ENCODE data around the gene SPEM1.
"Not testable (repeated sequence)": the region's sequence is repeated elsewhere in the genome, so short reads cannot be mapped to it uniquely, and the experiment has no call there.

SPEM1 gene

DNA sequence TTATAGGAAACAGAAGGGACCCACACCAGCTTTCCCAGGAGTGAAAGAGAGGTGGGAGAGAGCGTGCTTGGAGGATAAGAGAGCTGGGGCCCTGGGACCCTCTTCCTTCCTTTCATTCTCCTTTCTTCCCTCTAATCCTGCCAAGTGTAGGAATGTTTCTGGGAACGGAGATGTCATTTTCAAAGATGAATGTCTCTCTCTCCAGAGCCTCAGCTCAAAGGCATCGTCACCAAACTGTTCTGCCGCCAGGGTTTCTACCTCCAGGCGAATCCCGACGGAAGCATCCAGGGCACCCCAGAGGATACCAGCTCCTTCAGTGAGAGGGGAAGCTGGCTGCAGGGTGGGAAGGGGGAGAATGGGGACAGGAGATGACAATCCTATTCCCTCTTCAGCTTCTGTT lies 21.1 kb downstream of the SPEM1 start:
- DNase-seq, result no peak

DNA sequence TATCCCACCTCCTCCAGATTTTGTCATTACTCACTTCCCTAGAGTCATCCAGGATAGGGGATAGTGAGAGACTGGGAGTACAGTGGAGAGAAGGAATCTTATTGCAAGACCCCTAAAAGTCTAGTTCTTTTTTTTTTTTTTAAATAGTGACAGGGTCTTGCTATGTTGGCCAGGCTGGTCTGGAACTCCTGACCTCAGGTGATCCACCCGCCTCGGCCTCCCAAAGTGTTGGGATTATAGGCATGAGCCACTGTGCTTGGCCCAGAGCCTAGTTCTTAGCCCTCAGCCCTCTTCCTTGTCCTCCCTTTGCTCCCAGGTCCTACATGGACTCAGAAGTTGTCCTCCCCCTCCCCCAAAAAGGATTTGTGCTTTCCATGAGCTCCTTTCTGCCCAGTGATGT lies 22.0 kb downstream of the SPEM1 start:
- DNase-seq, result no peak

DNA sequence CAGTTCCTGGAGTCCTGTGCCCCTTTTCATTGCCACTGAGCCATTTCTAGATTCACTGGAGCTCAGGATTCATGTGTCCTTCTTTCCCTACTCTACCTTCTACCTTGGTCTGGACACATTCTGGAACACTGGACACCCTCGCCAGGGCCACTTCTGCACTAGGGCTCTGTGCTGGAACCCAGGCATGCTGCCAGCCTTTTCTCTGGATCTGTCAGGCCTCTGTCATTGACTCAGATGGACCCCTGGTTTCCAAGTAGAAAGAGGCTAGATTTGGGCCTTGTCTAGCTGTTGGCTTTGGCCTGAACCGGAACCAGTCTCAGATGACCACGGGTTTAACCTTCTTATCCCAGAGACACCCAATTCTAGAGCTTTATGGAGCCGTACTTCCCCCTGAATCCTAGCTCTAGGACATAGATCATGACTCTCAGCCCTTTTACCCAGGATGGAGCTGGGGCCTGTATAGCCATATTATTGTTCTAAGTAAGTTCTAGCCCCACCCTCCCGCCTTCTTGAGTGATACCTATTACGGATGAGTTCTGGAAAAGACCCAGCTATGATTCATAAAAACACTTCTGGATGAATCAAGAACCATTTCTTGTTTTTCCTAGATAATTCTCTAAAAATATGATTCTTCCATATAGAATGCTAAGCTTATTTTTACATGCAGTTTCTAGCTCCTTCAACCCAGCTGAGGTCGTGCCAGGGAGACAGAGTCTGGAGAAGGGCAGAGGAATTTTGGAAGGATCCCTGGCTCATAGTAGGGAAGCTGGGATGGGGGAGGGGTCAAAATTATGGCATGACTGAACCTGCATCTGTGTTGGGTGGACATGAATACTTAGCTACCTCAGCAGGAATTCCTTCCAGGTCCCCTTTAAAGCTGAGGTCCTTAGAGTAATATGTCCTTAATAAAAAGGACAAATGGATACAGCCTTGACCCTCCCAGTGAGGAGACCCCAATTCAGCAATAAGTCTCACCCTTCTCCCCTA lies 23.7 kb downstream of the SPEM1 start:
- DNase-seq, result no peak

- DNase-seq, result peak; percentile 77
These were observed 24.8 kb downstream of the SPEM1 start, which contains the start of gene CHRNB1 for GRCh38 chr17:7444682-7445618. Gene CHRNB1, plus strand, starts transcription at chr17:7445061. Its CDS starts 67 bp downstream, at chr17:7445128.

GRCh38 chr17:7445619-7445968 lies 25.5 kb downstream of the SPEM1 start:
- DNase-seq, result no peak

GRCh38 chr17:7448461-7448860 lies 28.3 kb downstream of the SPEM1 start:
- no peak for DNase-seq

- DNase-seq, result no peak
These were observed 39.9 kb downstream of the SPEM1 start for GRCh38 chr17:7459961-7460545.

DNA sequence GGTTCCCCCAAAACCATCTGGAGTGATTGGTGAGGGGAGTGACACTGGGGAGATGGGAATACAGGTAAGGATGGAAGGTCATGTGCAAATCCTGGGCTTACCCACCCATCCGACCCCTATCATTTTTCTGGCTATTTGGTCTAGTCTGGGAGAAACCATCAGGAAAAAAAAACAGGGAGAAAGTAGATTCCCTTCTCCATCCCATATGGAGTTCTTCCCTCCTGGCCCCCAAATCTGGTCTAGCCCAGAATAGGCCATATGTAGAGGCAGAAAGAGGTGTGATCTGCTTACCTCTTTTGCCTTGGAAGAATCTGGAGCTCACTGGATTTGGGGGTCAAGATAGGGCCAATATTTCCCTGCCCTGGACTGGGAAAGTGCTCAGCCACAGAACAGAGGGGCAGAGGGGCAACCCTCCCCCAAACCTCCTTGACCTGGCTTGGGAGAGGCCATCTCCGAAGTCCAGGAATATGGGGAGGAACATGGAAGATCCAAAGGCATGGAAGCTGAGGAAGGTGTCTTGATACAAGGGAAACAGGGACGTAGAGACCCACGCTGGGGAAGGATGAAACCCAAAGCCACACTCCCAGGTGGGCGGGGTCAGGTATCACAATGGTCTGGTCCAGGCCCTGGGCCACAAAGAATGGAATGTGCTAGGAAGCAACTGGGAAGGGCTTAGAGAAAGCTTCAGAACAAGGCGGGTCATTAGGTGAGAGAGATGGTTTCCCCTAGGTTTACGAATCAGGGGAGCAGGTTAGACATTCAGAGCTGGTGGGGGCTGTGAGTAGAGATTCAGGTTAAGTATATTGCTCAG lies 40.9 kb downstream of the SPEM1 start:
- DNase-seq, result no peak

- no peak for DNase-seq
These were observed 42.6 kb downstream of the SPEM1 start for GRCh38 chr17:7462474-7463371.

GRCh38 chr17:7463372-7463846 lies 43.3 kb downstream of the SPEM1 start:
- no peak for DNase-seq

- DNase-seq, result no peak
These were observed 44.0 kb downstream of the SPEM1 start for GRCh38 chr17:7464081-7464480.

DNA sequence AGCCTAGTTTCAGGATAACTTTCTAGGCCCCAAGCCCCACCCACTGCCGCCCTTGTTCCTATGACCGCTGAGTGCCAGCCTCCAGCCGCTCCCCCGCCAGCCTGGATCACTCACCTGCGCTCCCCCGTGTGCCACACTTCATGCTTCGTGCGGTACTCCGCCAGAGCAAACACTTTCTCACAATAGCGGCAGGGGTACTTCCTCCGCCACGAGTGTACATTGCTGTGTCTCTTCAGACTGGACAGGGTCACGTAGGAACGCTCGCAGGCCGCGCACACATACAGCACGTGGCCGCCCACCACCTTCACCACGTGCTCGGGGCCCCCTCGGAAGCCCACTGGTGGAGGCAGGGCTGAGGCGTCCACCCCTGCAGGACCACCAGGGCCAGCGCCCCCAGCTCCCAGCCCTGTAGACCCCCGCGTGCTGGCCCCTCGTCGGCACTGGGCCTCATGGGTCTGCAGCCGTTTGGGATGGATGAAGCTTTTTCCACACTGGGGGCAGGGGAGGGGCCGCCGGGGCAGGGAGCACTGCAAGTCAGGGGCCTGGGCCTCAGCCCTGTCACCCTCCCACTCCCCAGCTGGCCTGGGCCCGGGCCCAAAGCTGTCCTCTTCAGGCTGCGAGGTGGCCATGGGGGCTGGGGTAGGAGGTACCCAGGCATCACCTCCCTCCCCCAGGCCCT lies 45.6 kb downstream of the SPEM1 start:
- peak; percentile 50 for DNase-seq

DNA sequence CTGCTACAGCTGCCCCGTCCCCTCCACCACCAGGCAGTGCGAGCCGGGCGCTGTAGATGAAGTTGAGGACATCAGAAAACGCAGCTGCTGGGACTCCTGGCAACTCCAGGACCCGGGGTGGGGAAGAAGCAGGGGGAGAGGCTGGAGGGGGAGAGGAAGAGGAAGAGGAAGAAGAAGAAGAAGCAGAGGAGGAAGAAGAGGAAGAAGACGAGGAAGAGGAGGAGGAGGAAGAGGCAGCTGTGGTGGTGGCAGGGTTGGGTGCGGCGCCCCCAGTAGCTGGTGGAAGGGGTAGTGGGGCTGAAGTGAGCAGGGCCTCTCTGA lies 46.2 kb downstream of the SPEM1 start:
- no peak for DNase-seq

DNA sequence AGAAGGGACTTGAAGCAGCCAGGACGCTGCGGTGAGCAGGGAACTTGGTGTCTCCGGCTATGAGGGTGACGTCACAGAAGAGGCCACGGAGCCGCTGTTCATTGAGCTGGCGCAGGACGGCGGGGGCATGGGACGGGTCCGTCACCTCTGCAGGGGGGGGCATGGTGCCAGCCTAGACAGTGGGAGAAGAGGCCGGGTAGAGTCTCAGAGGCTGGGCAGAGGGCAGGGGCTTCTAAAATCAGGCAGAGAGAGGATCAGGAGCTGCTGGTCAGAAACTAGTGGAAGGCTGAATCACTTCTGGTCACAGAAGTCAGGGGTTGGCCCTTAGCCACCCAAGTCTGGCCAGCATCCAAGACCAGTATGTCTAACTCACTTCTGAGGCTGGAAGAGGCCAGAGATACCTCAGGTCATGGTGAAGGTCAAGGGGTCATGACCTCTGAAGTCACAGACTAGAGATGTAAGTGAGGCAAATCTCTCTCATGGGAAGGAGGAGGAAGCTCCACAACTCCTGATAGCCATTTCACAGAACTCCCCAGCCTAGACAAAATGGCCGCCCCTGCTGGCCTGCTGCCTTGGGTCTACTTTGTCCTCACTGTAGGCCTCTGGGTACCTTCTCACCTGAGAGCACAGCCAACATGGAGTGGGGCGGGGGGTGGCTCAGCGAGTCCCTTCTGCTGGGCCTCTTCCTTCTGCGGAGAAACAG lies 46.7 kb downstream of the SPEM1 start:
- DNase-seq, result no peak

DNA sequence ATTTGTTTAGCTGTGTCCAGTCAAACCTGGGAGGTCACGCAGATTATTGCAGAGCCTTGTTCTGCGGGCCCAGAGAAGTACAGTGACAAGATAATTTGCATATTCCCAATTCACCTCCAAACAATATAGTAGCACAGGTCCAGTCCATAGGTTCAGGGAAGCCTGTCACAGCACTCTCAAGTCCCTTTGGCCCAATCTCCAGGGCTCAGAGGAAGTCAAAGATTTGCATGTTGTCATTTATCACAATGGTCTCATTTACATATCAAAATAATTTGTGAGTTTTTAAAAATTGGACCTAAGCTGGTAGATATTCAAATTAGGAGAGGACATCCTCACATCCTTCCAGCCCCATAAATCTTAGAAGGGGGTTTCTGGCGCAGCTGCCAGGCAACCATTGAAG lies 47.4 kb downstream of the SPEM1 start:
- no peak for DNase-seq

- DNase-seq, result no peak
These were observed 48.2 kb downstream of the SPEM1 start for GRCh38 chr17:7468290-7468689.

DNA sequence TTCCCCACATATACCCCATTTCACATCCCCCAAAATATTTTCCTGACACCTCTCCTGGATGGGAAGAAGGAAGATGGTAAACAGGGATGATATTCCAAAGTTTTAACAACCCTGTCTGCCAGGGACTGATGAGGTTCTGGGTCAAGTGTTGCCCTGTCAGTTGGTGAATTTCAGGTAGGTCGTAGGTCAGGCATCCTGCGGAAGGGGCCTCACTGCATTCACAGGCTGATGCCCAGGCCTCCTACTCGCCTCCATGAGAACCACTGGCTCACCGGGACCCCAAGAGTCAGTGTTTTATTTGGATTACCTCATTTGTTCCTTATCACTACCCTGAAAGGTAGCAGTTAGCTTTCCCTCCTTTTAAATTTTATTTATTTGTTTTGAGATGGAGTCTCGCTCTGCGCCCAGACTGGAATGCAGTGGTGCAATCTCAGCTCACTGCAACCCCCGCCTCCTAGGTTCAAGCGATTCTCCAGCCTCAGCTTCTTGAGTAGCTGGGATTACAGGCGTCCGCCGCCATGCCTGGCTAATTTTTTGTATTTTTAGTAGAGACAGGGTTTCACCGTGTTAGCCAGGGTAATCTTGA lies 48.8 kb downstream of the SPEM1 start:
- DNase-seq, result peak; percentile 54

DNA sequence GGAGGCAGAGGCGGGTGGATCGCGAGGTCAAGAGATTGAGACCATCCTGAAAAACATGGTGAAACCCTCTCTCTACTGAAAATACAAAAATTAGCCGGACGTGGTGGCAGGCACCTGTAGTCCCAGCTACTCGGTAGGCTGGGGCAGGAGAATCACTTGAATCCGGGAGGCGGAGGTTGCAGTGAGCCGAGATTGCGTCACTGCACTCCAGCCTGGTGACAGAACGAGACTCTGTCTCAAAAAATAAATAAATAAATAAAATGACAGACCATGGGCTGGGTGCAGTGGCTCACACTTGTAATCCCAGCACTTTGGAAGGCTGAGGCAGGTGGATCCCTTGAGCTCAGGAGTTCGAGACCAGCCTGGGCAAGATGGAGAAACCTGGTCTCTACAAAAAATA lies 49.7 kb downstream of the SPEM1 start:
- not testable (repeated sequence) for DNase-seq

GRCh38 chr17:7470457-7470973 lies 50.4 kb downstream of the SPEM1 start:
- not testable (repeated sequence) for DNase-seq
